ENCODE results near the gene EIF1. TPM values are rescaled to one million over a fixed set of nuclear protein-coding genes. Genes with fewer than 3 reads are reported as not detected.

EIF1 gene
- polyA plus RNA-seq, 2 of the 4 experiments (the other 2 are of a cell fraction): 834 to 873 TPM

- Histone ChIP-seq H3K4me2 (peak overlapping the region; percentile 82), H3K4me3 (peak overlapping the region; percentile 54), H3K4me1 (peaks cover 29% of the 10 kb centered on the region), H3K9me3 (no peaks in the 10 kb centered on the region), H3K27ac (peak overlapping the region; percentile 87 to 90)
- ChIA-PET CTCF (interaction anchor here (0.6 to 18.1 kb wide), 9 partner anchors 10 to 1370 kb away, joined by 3 to 329 read pairs (median 5); partner anchors contain the start of gene JUP), POLR2A (interaction anchor here (0.6 to 4.4 kb wide), 81 partner anchors 9 to 1589 kb away, joined by 3 to 258 read pairs (median 4); partner anchors contain the start of genes ACLY, CAVIN1, DNAJC7 and FKBP10)
- DNase-seq (ENCODE audit: low read depth in 1 of 2, low spot score in 1 of 2) (peak in 1 of 2 experiments; percentile 75), FAIRE-seq (no peak), ATAC-seq (no peak; a peak in 2 of 6 replicates)
- TF ChIP-seq SMC3 (IDR thresholded peaks at IDR 0.05): peak; percentile 72
- peak; percentile 41 for TF ChIP-seq MAX (IDR thresholded peaks at IDR 0.05)
- TF ChIP-seq RAD21 (conservative IDR thresholded peaks at IDR 0.05 in 1 of 2, IDR thresholded peaks at IDR 0.05 in 1 of 2): peak; percentile 44 to 48; a peak in 4 of 5 replicates
- TF ChIP-seq ESRRA (IDR thresholded peaks at IDR 0.05; ENCODE audit: borderline replicate concordance, low read length): no peak
- no peak for TF ChIP-seq HOXB13 (CRISPR knock-in tag; IDR thresholded peaks at IDR 0.05; ENCODE audit: low read depth)
- TF ChIP-seq POLR2A (IDR thresholded peaks at IDR 0.05; ENCODE audit: low read length): peak; percentile 58; the same call in 1 of the 2 replicates
- TF ChIP-seq FOSL2 (IDR thresholded peaks at IDR 0.05): no peak
- TF ChIP-seq FOSL2 (CRISPR knock-in tag; IDR thresholded peaks at IDR 0.05): 0 out of 2 replicates have a peak, but pooled peaks have one; percentile 8
- TF ChIP-seq CTCF (IDR thresholded peaks at IDR 0.05): peak; percentile 89
- peak; percentile 5; the same call in 1 of the 2 replicates for TF ChIP-seq E2F6 (IDR thresholded peaks at IDR 0.05; ENCODE audit: borderline replicate concordance, low read depth)
- 0 out of 2 replicates have a peak, but pooled peaks have one; percentile 1 for TF ChIP-seq PBX3 (IDR thresholded peaks at IDR 0.05)
- TF ChIP-seq POLR2AphosphoS2 (conservative IDR thresholded peaks at IDR 0.05; ENCODE audit: low read length): no peak
- TF ChIP-seq MAZ (IDR thresholded peaks at IDR 0.05; ENCODE audit: borderline replicate concordance, low read depth, low read length): 0 out of 2 replicates have a peak, but pooled peaks have one; percentile 58
- WGBS (ENCODE audit: missing lambda C conversion rate): 8% methylated on average over 23 of the region's 23 CpGs
These were observed 651 bp upstream of the EIF1 start for GRCh38 chr17:41687828-41688640.

GRCh38 chr17:41689497-41690299, 1.0 kb downstream of the EIF1 start:
- ChIA-PET POLR2A (interaction anchor here (0.5 to 4.4 kb wide), 41 partner anchors 8 to 1471 kb away, joined by 3 to 258 read pairs (median 4); partner anchors contain the start of genes FKBP10, JUP, KCNH4 and ODAD4), CTCF (interaction anchor here (0.8 to 18.1 kb wide), 21 partner anchors 11 to 1404 kb away, joined by 3 to 329 read pairs (median 4); partner anchors contain the start of genes JUP and P3H4)
- DNase-seq (ENCODE audit: low read depth in 1 of 2, low spot score in 1 of 2): peak in 1 of 2 experiments; percentile 79
- Histone ChIP-seq H3K4me2 (peak overlapping the region; percentile 81), H3K9me3 (no peaks in the 10 kb centered on the region), H3K27ac (peak overlapping the region; percentile 95 to 98), H3K4me1 (peaks cover 29% of the 10 kb centered on the region), H3K4me3 (peak overlapping the region; percentile 93)
- FAIRE-seq: no peak
- 5% methylated on average over 27 of the region's 27 CpGs for WGBS (ENCODE audit: missing lambda C conversion rate)
- no peak for ATAC-seq
- TF ChIP-seq GATA3 (IDR thresholded peaks at IDR 0.05; ENCODE audit: borderline replicate concordance): no peak
- TF ChIP-seq NFE2L2 (conservative IDR thresholded peaks at IDR 0.05; ENCODE audit: low read length): no peak
- TF ChIP-seq BCL3 (IDR thresholded peaks at IDR 0.05): no peak; the same call in 2 of the 3 replicates
- TF ChIP-seq EP300 (IDR thresholded peaks at IDR 0.05): no peak
- TF ChIP-seq BHLHE40 (IDR thresholded peaks at IDR 0.05; ENCODE audit: low read depth, low read length): no peak
- peak; percentile 96 for TF ChIP-seq HOXA7 (CRISPR knock-in tag; IDR thresholded peaks at IDR 0.05)
- no peak for TF ChIP-seq EHF (CRISPR knock-in tag; IDR thresholded peaks at IDR 0.05)
- TF ChIP-seq SMC3 (IDR thresholded peaks at IDR 0.05): peak; percentile 28; the same call in 1 of the 3 replicates
- TF ChIP-seq MAX (IDR thresholded peaks at IDR 0.05): peak; percentile 96
- no peak for TF ChIP-seq MAFK (IDR thresholded peaks at IDR 0.05; ENCODE audit: partially characterized antibody)
- TF ChIP-seq USF2 (IDR thresholded peaks at IDR 0.05): peak; percentile 79
- peak; percentile 79 for TF ChIP-seq TFCP2L1 (CRISPR knock-in tag; IDR thresholded peaks at IDR 0.05)
- peak; percentile 57 for TF ChIP-seq POLR2AphosphoS2 (conservative IDR thresholded peaks at IDR 0.05; ENCODE audit: low read length)
- TF ChIP-seq FOSB (CRISPR knock-in tag; IDR thresholded peaks at IDR 0.05): peak; percentile 96
- TF ChIP-seq CBX2 (IDR thresholded peaks at IDR 0.05; ENCODE audit: borderline replicate concordance, low read depth): no peak
- TF ChIP-seq RARB (CRISPR knock-in tag; IDR thresholded peaks at IDR 0.05): peak; percentile 36; the same call in 1 of the 2 replicates
- TF ChIP-seq TP53 (CRISPR knock-in tag; IDR thresholded peaks at IDR 0.05): peak; percentile 95; the same call in 1 of the 2 replicates
- 0 out of 2 replicates have a peak, but pooled peaks have one; percentile 1 for TF ChIP-seq ZC3H11A (IDR thresholded peaks at IDR 0.05)
